OCI-M2 (cell line): ENCODE results near the gene KLHL3.

Experiments used
- DNase-seq: peaks from one replicate; lab custom pipeline; 2025; ENCODE audit not compliant: unreplicated experiment; lab: John Stamatoyannopoulos, UW

Gene KLHL3

GRCh38 chr5:137584262-137584661, 151.6 kb downstream of the KLHL3 start:
- no peak for DNase-seq

GRCh38 chr5:137583129-137583528, 152.8 kb downstream of the KLHL3 start:
- DNase-seq = no peak

- DNase-seq = no peak
Measured at GRCh38 chr5:137582218-137582617, 153.7 kb downstream of the KLHL3 start.

DNA sequence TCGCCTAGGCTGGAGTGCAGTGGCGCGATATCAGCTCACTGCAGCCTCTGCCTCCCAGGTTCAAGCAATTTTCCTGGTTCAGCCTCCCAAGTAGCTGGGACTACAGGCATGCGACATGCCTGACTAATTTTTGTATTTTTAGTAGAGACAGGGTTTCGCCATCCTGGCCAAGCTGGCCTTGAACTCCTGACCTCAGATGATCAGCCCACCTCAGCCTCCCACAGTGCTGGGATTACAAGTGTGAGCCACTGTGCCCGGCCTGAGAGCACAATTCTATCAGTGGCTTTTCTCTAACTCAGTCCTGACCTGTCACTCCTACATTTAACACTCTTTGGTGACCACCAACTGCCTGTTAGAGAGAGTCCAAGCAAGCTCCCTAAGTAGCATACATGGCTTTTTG, 154.1 kb downstream of the KLHL3 start:
- no peak for DNase-seq

GRCh38 chr5:137580030-137580429, 155.9 kb downstream of the KLHL3 start:
- DNase-seq = no peak

DNA sequence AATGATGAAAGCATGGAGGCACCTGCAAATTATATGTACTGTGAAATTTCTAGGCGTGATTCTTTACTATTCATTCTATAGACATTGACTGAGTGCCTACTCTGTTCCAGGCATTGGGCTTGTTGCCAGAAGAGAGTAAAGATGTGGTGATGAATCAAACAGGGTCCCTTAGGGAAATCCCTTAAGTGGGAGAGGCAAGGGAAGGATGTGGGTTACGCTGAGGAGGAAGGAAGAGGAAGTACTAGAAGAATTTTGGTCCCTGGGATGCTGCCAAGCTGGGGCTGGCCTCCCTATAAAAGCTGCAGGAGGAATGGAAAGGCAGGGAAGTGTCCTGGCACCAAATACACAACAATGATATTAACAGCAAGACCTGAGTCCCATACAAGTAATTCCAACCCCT, 160.0 kb downstream of the KLHL3 start:
- no peak for DNase-seq

- DNase-seq = no peak
Measured at GRCh38 chr5:137575211-137575610, 160.7 kb downstream of the KLHL3 start.

DNA sequence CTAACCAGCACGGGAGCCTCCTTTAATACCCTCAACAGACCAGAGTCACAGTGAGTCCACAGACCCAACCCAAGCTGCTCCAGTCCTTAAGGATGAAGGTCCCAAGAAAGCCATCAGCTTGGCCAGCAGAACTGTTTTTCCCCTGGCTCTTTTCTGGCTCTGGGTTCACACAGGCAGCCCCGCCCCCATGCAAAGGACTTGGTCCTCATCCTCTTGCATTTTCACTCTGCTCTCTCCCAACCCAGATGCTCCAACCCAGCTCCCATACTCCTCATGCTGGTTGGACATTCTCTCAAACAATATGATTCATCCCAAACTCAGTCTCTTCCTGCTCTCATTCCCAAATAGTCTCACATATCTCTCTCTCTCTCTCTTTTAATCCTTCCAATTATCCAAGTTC, 162.5 kb downstream of the KLHL3 start:
- no peak for DNase-seq

- no peak for DNase-seq
Measured at GRCh38 chr5:137572042-137572695, 163.7 kb downstream of the KLHL3 start.

DNA sequence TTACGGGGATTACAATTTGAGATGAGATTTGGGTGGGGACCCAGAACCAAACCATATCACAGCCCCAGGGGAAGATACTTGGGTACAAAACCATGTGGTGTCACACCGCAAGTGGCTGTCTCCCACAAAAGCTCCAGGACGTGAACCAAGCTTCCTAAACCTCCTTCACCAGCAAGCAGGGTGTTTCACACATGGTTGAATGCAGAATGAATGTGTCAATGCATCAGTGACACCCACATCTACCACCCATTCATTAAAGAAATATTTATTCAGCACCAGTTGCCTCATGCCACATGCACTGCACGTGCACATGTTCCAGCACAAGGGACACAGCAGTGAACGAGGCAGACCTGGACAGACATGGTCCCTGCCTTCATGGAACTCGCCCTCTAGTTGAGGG, 165.8 kb downstream of the KLHL3 start:
- DNase-seq = no peak
